BE2C (cell line): ENCODE data around the gene NCBP2L.

Experiments used
- DNase-seq: peaks from one replicate; pipeline ENCODE4 v3.0.0-alpha.2; 2020
- H3K27me3 ChIP-seq: fragments of 250-450 bp; sonication (Bioruptor Pico); 2 replicates; pipeline ENCODE4 v1.5.1; 2020; ENCODE audit warnings: mild to moderate bottlenecking
- H3K36me3 ChIP-seq: fragments of 250-450 bp; sonication (Bioruptor Pico); 2 replicates; pipeline ENCODE4 v1.5.1; 2020; ENCODE audit warnings: mild to moderate bottlenecking
- H3K4me1 ChIP-seq: fragments of 250-450 bp; sonication (Bioruptor Pico); 2 replicates; pipeline ENCODE4 v1.5.1; 2020
- H3K4me3 ChIP-seq: 2 replicates; pipeline ENCODE4 v1.5.1; 2011; ENCODE audit warnings: low read depth, low read length
- H3K9me3 ChIP-seq: fragments of 250-450 bp; sonication (Bioruptor Pico); 2 replicates; pipeline ENCODE4 v1.5.1; 2020
- CTCF ChIP-seq: IDR thresholded peaks from 2 replicates; pipeline ENCODE4 v1.5.1; 2012; ENCODE audit warnings: mild to moderate bottlenecking, low read depth, low read length

Gene NCBP2L

GRCh38 chrX:107834275-107835201 lies 57.0 kb downstream of the NCBP2L start:
- no peaks in the 10 kb centered on the region for H3K4me1 ChIP-seq
- no peak overlapping the region for H3K4me3 ChIP-seq
- no peaks in the 10 kb centered on the region for H3K36me3 ChIP-seq
- no peaks in the 10 kb centered on the region for H3K9me3 ChIP-seq
- TF ChIP-seq CTCF = no peak
- DNase-seq = no peak
- H3K27me3 ChIP-seq = no peaks in the 10 kb centered on the region

GRCh38 chrX:107836958-107837357 lies 59.4 kb downstream of the NCBP2L start:
- Histone ChIP-seq H3K4me3 (no peak overlapping the region), H3K4me1 (no peaks in the 10 kb centered on the region), H3K27me3 (no peaks in the 10 kb centered on the region), H3K36me3 (no peaks in the 10 kb centered on the region), H3K9me3 (no peaks in the 10 kb centered on the region)
- no peak for DNase-seq
- TF ChIP-seq CTCF = no peak

- no peaks in the 10 kb centered on the region for H3K9me3 ChIP-seq
- no peaks in the 10 kb centered on the region for H3K4me1 ChIP-seq
- no peak overlapping the region for H3K4me3 ChIP-seq
- H3K36me3 ChIP-seq = no peaks in the 10 kb centered on the region
- no peak for DNase-seq
- no peak for TF ChIP-seq CTCF
- no peaks in the 10 kb centered on the region for H3K27me3 ChIP-seq
These were observed 63.4 kb downstream of the NCBP2L start for GRCh38 chrX:107840971-107841370.

GRCh38 chrX:107842715-107843400 lies 65.3 kb downstream of the NCBP2L start:
- Histone ChIP-seq H3K4me1 (no peaks in the 10 kb centered on the region), H3K9me3 (no peaks in the 10 kb centered on the region), H3K36me3 (no peaks in the 10 kb centered on the region), H3K27me3 (no peaks in the 10 kb centered on the region), H3K4me3 (no peak overlapping the region)
- TF ChIP-seq CTCF = no peak
- no peak for DNase-seq
